GM12878 (cell line): ENCODE measurements around the gene TBC1D2B. TPM values are rescaled to one million over a fixed set of nuclear protein-coding genes. Genes with fewer than 3 reads are reported as not detected.
A peak's percentile ranks its signal among the peaks of the same experiment; 100 is the strongest.

Experiments
- BACH1 ChIP-seq: fragments of 450-650 bp; IDR thresholded peaks from 2 replicates; pipeline ENCODE4 v1.6.1; 2017; ENCODE audit warnings: mild to moderate bottlenecking, borderline replicate concordance
- CBX3 ChIP-seq: fragments of 200-600 bp; sonication (generic); IDR thresholded peaks from 2 replicates; pipeline ENCODE4 v1.6.1; 2016; ENCODE audit warnings: low read depth, borderline replicate concordance
- E2F8 ChIP-seq: fragments of 450-650 bp; IDR thresholded peaks from 2 replicates; pipeline ENCODE4 v1.6.1; 2018; ENCODE audit warnings: mild to moderate bottlenecking, low read depth, moderate library complexity; ENCODE audit not compliant: partially characterized antibody
- EGR1 ChIP-seq, 2 experiments: IDR thresholded peaks; 1 replicate in 1 of 2; 2 replicates in 1 of 2; pipeline ENCODE4 v1.6.1; 2011 to 2012; ENCODE audit warnings: low read depth in 2 of 2, low read length in 2 of 2, borderline replicate concordance in 1 of 2, mild to moderate bottlenecking in 1 of 2, moderate library complexity in 1 of 2
- ESRRA ChIP-seq: IDR thresholded peaks from 2 replicates; pipeline ENCODE4 v1.6.1; 2012; ENCODE audit warnings: mild to moderate bottlenecking, low read length, improper control_type of control experiment
- FOS ChIP-seq: IDR thresholded peaks from 3 replicates; pipeline ENCODE4 v1.6.1; 2011; ENCODE audit warnings: borderline replicate concordance; ENCODE audit not compliant: insufficient read length; ENCODE audit errors: extremely low read depth
- NFYA ChIP-seq: IDR thresholded peaks from 2 replicates; pipeline ENCODE4 v1.6.1; 2011; ENCODE audit warnings: low read depth, mild to moderate bottlenecking, low read length, improper control_type of control experiment, borderline replicate concordance
- POLR2A ChIP-seq: IDR thresholded peaks from 2 replicates; pipeline ENCODE4 v1.6.1; 2011; ENCODE audit warnings: low read depth, mild to moderate bottlenecking, low read length
- RCOR1 ChIP-seq: conservative IDR thresholded peaks from 2 replicates; pipeline ENCODE4 v1.6.1; 2012; ENCODE audit warnings: low read depth, low read length, improper control_type of control experiment
- TARDBP ChIP-seq: IDR thresholded peaks from 2 replicates; pipeline ENCODE4 v1.6.1; 2016; ENCODE audit warnings: borderline replicate concordance
- USF1 ChIP-seq: IDR thresholded peaks from 2 replicates; pipeline ENCODE4 v1.6.1; 2011; ENCODE audit warnings: borderline replicate concordance, low read depth, mild to moderate bottlenecking, moderate library complexity, mixed read lengths, low read length; ENCODE audit not compliant: insufficient read depth; ENCODE audit errors: extremely low read length
- ZBTB11 ChIP-seq: fragments of 450-650 bp; formaldehyde crosslinking; IDR thresholded peaks from 2 replicates; pipeline ENCODE4 v1.5.0; 2022; ENCODE audit warnings: mild to moderate bottlenecking, missing genetic modification characterization
- ZNF274 ChIP-seq: IDR thresholded peaks from one replicate; pipeline ENCODE4 v1.8.0; 2011; ENCODE audit not compliant: insufficient read length, insufficient read depth
- ZNF592 ChIP-seq: fragments of 450-650 bp; IDR thresholded peaks from 2 replicates; pipeline ENCODE4 v1.6.1; 2017; ENCODE audit warnings: mild to moderate bottlenecking, moderate library complexity
- ZSCAN29 ChIP-seq: fragments of 450-650 bp; IDR thresholded peaks from 2 replicates; pipeline ENCODE4 v1.6.1; 2017; ENCODE audit warnings: mild to moderate bottlenecking, moderate library complexity
- polyA plus RNA-seq, 11 experiments: library from polyadenylated mRNA; depleted of rRNA in 4 of 11; unstranded in 6 of 11; stranded (reverse) in 5 of 11; fragments of >200 nt; fragmentation: Nextera tagmentation in 4 of 11; fragmentation: Illumina TruSeq in 1 of 11; extraction: Ambion mirVana in 4 of 11; extraction: Trizol in 1 of 11; gene quantifications; 1 replicate in 1 of 11; 2 replicates in 10 of 11; pipeline versions ENCODE4 v1.2.1 to v1.2.3, GENCODE V29; 2011 to 2016; ENCODE audit warnings: inconsistent platforms in 2 of 11, missing spikeins in 2 of 11, low read depth in 1 of 11
- total RNA-seq, 4 experiments: library from RNA; depleted of rRNA in 3 of 4; stranded (reverse); fragments of >200 nt in 3 of 4; fragmentation: Illumina TruSeq in 1 of 4; extraction: Trizol in 1 of 4; gene quantifications; 2 replicates each; pipeline versions ENCODE4 v1.2.1 to v1.2.3, GENCODE V29; 2013 to 2021

TBC1D2B gene
- total and polyA plus RNA-seq, 10 of the 15 experiments (the other 5 are each of a cell fraction or from before 2014, with no cell fraction given): 1.3 to 53.4 (median 19.4) TPM

- no peak for TF ChIP-seq EGR1 (IDR thresholded peaks at IDR 0.05; ENCODE audit: borderline replicate concordance in 1 of 2, low read depth in 2 of 2, low read length in 2 of 2)
- TF ChIP-seq RCOR1: 0 out of 2 replicates have a peak, but pooled peaks have one; percentile 65
- no peak for TF ChIP-seq ZBTB11 (CRISPR knock-in tag)
- TF ChIP-seq ESRRA: no peak
- no peak for TF ChIP-seq CBX3
- TF ChIP-seq ZSCAN29: no peak
- no peak for TF ChIP-seq USF1
- no peak for TF ChIP-seq E2F8
- TF ChIP-seq ZNF274: no peak
- TF ChIP-seq FOS: no peak
- TF ChIP-seq ZNF592: no peak
- no peak for TF ChIP-seq NFYA
- no peak for TF ChIP-seq TARDBP
- TF ChIP-seq BACH1: no peak
- peak; percentile 72 for TF ChIP-seq POLR2A
These were observed 26.1 kb upstream of the TBC1D2B start (continued) for GRCh38 chr15:78103406-78104118.
